ENCODE data around the gene RPS15A.
"Not testable (repeated sequence)": the region's sequence is repeated elsewhere in the genome, so short reads cannot be mapped to it uniquely, and the experiment has no call there.

DNA sequence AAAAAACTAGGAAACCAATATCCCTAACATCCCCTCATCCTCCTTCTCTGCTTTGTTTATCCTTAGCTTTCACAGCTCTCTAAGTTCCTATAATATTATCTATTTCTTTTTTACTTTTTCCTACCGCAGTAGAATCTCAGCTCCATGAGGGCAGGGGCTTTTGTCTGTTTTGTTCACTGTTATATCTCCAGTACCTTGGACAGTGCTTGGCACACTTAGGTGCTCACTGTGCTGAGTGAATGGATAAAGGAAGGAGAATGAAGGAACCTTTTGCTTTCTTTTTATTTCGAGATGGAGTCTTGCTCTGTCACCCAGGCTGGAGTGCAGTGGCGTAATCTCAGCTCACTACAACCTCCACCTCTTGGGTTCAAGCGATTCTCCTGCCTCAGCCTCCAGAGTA is 51.4 kb downstream of the RPS15A start:
- TF ChIP-seq, protein P1, sequence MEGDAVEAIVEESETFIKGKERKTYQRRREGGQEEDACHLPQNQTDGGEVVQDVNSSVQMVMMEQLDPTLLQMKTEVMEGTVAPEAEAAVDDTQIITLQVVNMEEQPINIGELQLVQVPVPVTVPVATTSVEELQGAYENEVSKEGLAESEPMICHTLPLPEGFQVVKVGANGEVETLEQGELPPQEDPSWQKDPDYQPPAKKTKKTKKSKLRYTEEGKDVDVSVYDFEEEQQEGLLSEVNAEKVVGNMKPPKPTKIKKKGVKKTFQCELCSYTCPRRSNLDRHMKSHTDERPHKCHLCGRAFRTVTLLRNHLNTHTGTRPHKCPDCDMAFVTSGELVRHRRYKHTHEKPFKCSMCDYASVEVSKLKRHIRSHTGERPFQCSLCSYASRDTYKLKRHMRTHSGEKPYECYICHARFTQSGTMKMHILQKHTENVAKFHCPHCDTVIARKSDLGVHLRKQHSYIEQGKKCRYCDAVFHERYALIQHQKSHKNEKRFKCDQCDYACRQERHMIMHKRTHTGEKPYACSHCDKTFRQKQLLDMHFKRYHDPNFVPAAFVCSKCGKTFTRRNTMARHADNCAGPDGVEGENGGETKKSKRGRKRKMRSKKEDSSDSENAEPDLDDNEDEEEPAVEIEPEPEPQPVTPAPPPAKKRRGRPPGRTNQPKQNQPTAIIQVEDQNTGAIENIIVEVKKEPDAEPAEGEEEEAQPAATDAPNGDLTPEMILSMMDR (IDR thresholded peaks at IDR 0.05; ENCODE audit: control extremely low read depth in 1 of 3, insufficient read depth in 1 of 3, low read depth in 1 of 3, low read length in 3 of 3): not testable (repeated sequence)
- not testable (repeated sequence) for TF ChIP-seq TCF12 (IDR thresholded peaks at IDR 0.05; ENCODE audit: low read depth, low read length); POLR2A (IDR thresholded peaks at IDR 0.05; ENCODE audit: control extremely low read depth in 1 of 2, low read depth in 2 of 2, low read length in 2 of 2); TAF1 (IDR thresholded peaks at IDR 0.05; ENCODE audit: low read depth, low read length); EP300 (IDR thresholded peaks at IDR 0.05; ENCODE audit: borderline replicate concordance in 1 of 2, low read depth in 2 of 2, low read length in 2 of 2); POLR2AphosphoS5 (IDR thresholded peaks at IDR 0.05; ENCODE audit: low read depth, low read length); SP1 (IDR thresholded peaks at IDR 0.05; ENCODE audit: low read depth, low read length); EZH2 (IDR thresholded peaks at IDR 0.05; ENCODE audit: low read depth, low read length, severe bottlenecking); RNF2 (IDR thresholded peaks at IDR 0.05; ENCODE audit: borderline replicate concordance, low read depth, low read length, missing control alignments, poor library complexity, severe bottlenecking); JUN (IDR thresholded peaks at IDR 0.05; ENCODE audit: low read depth, low read length); SIRT6 (IDR thresholded peaks at IDR 0.05; ENCODE audit: low read length); ASH2L (IDR thresholded peaks at IDR 0.05; ENCODE audit: low read length); EGR1 (IDR thresholded peaks at IDR 0.05; ENCODE audit: borderline replicate concordance, low read depth, low read length)
- TF ChIP-seq, protein P2, sequence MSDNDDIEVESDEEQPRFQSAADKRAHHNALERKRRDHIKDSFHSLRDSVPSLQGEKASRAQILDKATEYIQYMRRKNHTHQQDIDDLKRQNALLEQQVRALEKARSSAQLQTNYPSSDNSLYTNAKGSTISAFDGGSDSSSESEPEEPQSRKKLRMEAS (IDR thresholded peaks at IDR 0.05): not testable (repeated sequence)
